Thoracic aorta (tissue), 2 donors: Measurements from ENCODE around the gene CHPF2. TPM values are rescaled to one million over a fixed set of nuclear protein-coding genes. Genes with fewer than 3 reads are reported as not detected.

Experiments used
- ATAC-seq: fragments of 150-250 bp; one replicate; pipeline ENCODE4 v1.8.0; 2017; ENCODE audit warnings: low read depth; ENCODE audit not compliant: insufficient number of reproducible peaks, low FRiP score
- DNase-seq: peaks from one replicate; pipeline ENCODE4 v3.0.0-alpha.2; 2020; ENCODE audit warnings: low spot score
- H3K27ac ChIP-seq, 2 donors: fragments of 200-600 bp; sonication (generic); 1 replicate in 1 of 2; 2 replicates in 1 of 2; pipeline ENCODE4 v1.5.1; 2016; ENCODE audit warnings: mild to moderate bottlenecking in 2 of 2, moderate library complexity in 2 of 2
- H3K27me3 ChIP-seq: fragments of 200-600 bp; sonication (generic); replicated peaks from 2 replicates; pipeline ENCODE4 v1.6.0; 2016; ENCODE audit warnings: mild to moderate bottlenecking; ENCODE audit not compliant: insufficient read depth
- H3K36me3 ChIP-seq: fragments of 200-600 bp; sonication (generic); one replicate; pipeline ENCODE4 v1.5.1; 2016
- H3K4me1 ChIP-seq, 2 donors: fragments of 200-600 bp; sonication (generic); 1 replicate in 1 of 2; 2 replicates in 1 of 2; pipeline versions ENCODE4 v1.5.1 to v1.6.0; 2016; ENCODE audit warnings: low read depth in 2 of 2, mild to moderate bottlenecking in 1 of 2; ENCODE audit not compliant: control insufficient read depth in 1 of 2
- H3K4me3 ChIP-seq: fragments of 200-600 bp; sonication (generic); 2 replicates; pipeline ENCODE4 v1.5.1; 2016; ENCODE audit warnings: mild to moderate bottlenecking
- H3K9me3 ChIP-seq: fragments of 200-600 bp; sonication (generic); 2 replicates; pipeline ENCODE4 v1.5.1; 2016
- CTCF ChIP-seq: fragments of 200-600 bp; sonication (generic); IDR thresholded peaks from one replicate; pipeline ENCODE4 v1.5.1; 2019; ENCODE audit warnings: antibody characterized with exemption
- total RNA-seq, 2 donors: library from RNA; depleted of rRNA; stranded (reverse); fragments of >200 nt; gene quantifications; one replicate each; pipeline versions ENCODE4 v1.1.0 to v1.2.3, GENCODE V29; 2016

Gene CHPF2
- total RNA-seq, 2 donors from 2014 or later: 78.9 to 85.3 TPM

GRCh38 chr7:151237244-151238189 lies 5.2 kb downstream of the CHPF2 start:
- no peak for ATAC-seq
- no peaks in the 10 kb centered on the region for H3K9me3 ChIP-seq
- no peaks in the 10 kb centered on the region for H3K27me3 ChIP-seq
- no peak overlapping the region for H3K27ac ChIP-seq
- peaks cover 10 to 24% of the 10 kb centered on the region in 2 donors for H3K4me1 ChIP-seq
- no peak overlapping the region for H3K4me3 ChIP-seq
- TF ChIP-seq CTCF: no peak
- no peak for DNase-seq
- H3K36me3 ChIP-seq: peaks cover 56% of the 10 kb centered on the region

DNA sequence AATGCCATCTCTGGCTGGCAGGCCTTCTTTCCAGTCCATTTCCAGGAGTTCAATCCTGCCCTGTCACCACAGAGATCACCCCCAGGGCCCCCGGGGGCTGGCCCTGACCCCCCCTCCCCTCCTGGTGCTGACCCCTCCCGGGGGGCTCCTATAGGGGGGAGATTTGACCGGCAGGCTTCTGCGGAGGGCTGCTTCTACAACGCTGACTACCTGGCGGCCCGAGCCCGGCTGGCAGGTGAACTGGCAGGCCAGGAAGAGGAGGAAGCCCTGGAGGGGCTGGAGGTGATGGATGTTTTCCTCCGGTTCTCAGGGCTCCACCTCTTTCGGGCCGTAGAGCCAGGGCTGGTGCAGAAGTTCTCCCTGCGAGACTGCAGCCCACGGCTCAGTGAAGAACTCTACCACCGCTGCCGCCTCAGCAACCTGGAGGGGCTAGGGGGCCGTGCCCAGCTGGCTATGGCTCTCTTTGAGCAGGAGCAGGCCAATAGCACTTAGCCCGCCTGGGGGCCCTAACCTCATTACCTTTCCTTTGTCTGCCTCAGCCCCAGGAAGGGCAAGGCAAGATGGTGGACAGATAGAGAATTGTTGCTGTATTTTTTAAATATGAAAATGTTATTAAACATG lies 6.0 kb downstream of the CHPF2 start:
- TF ChIP-seq CTCF: no peak
- ATAC-seq (no peak), DNase-seq (no peak)
- peaks cover 56% of the 10 kb centered on the region for H3K36me3 ChIP-seq
- peaks cover 9 to 22% of the 10 kb centered on the region in 2 donors for H3K4me1 ChIP-seq
- no peaks in the 10 kb centered on the region for H3K27me3 ChIP-seq
- no peak overlapping the region for H3K27ac ChIP-seq
- H3K4me3 ChIP-seq: no peak overlapping the region
- no peaks in the 10 kb centered on the region for H3K9me3 ChIP-seq

GRCh38 chr7:151238924-151239836 lies 6.9 kb downstream of the CHPF2 start:
- Histone ChIP-seq H3K9me3 (no peaks in the 10 kb centered on the region), H3K27ac (no peak overlapping the region), H3K4me1 (peaks cover 5 to 16% of the 10 kb centered on the region in 2 donors), H3K27me3 (no peaks in the 10 kb centered on the region), H3K4me3 (no peak overlapping the region), H3K36me3 (peaks cover 56% of the 10 kb centered on the region)
- ATAC-seq (no peak), DNase-seq (no peak)
- TF ChIP-seq CTCF: no peak

DNA sequence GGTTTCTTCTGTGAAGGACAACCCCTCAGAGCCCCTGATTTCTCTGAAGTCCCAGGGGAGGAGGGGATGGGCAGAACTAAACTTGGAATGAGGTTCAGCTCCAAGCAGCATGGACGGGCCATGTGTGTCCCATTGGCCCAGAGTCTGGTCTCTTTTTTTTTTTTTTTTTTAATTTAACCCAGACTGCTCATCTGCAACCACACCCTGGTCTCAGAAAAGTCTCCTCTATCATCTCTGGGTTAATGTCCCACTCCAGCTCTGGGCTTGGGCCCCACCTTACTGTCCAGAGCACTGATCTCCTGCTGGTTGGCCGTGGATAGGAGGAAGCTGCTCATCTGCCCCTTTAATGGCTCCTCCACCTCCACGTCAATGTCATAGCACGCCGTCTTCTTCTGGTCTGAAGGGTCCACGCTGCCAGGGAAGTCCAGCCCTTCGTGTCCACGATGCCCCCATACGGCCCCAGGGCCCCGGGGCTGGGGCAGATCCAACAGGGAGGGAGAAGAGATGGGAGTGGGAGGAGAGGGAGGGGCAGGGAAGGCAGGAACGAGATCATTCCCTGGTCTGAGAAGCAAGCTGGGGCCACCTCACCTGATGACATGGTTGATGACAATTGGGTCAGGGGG lies 7.7 kb downstream of the CHPF2 start:
- no peak for DNase-seq
- no peak for ATAC-seq
- TF ChIP-seq CTCF: no peak
- Histone ChIP-seq H3K4me1 (peaks cover 10 to 16% of the 10 kb centered on the region in 2 donors), H3K4me3 (no peak overlapping the region), H3K27ac (no peak overlapping the region), H3K9me3 (no peaks in the 10 kb centered on the region), H3K36me3 (peaks cover 54% of the 10 kb centered on the region), H3K27me3 (no peaks in the 10 kb centered on the region)
